GM23338 (cell line): Measurements from ENCODE around the gene ASB1. TPM values are rescaled to one million over a fixed set of nuclear protein-coding genes. Genes with fewer than 3 reads are reported as not detected.

ENCODE experiments used
- ATAC-seq: fragments of 200-7000 bp; cut with Tn5 transposase; 3 replicates; pipeline ENCODE4 v1.9.1; 2020
- DNase-seq: peaks from one replicate; pipeline ENCODE4 v3.0.0-alpha.2; 2015; ENCODE audit warnings: low spot score
- H2AFZ ChIP-seq: fragments of 200-600 bp; sonication (generic); 2 replicates; pipeline ENCODE4 v1.8.0; 2016; ENCODE audit warnings: antibody characterized with exemption, mild to moderate bottlenecking, moderate library complexity
- H3F3A ChIP-seq: fragments of 200-600 bp; sonication (generic); replicated peaks from 2 replicates; pipeline ENCODE4 v1.8.0; 2017; ENCODE audit warnings: antibody characterized with exemption, mixed run types, low read depth
- H3K27ac ChIP-seq: fragments of 200-600 bp; sonication (generic); 2 replicates; pipeline ENCODE4 v1.6.1; 2016; ENCODE audit warnings: low read depth
- H3K27me3 ChIP-seq: fragments of 200-600 bp; sonication (generic); 2 replicates; pipeline ENCODE4 v1.8.0; 2016; ENCODE audit warnings: mild to moderate bottlenecking, mixed run types, moderate library complexity; ENCODE audit not compliant: insufficient read depth
- H3K36me3 ChIP-seq: fragments of 200-600 bp; sonication (generic); 2 replicates; pipeline ENCODE4 v1.8.0; 2016; ENCODE audit warnings: mild to moderate bottlenecking; ENCODE audit not compliant: insufficient read depth
- H3K4me1 ChIP-seq: fragments of 200-600 bp; sonication (generic); 2 replicates; pipeline ENCODE4 v1.8.0; 2016; ENCODE audit warnings: mild to moderate bottlenecking, moderate library complexity; ENCODE audit not compliant: insufficient read depth
- H3K4me2 ChIP-seq: fragments of 200-600 bp; sonication (generic); 2 replicates; pipeline ENCODE4 v1.7.1; 2017; ENCODE audit warnings: mixed run types
- H3K4me3 ChIP-seq: fragments of 200-600 bp; sonication (generic); 2 replicates; pipeline ENCODE4 v1.6.1; 2016; ENCODE audit warnings: mixed run types
- H3K79me2 ChIP-seq: fragments of 200-600 bp; sonication (generic); replicated peaks from 2 replicates; pipeline ENCODE4 v1.8.0; 2017; ENCODE audit warnings: mild to moderate bottlenecking; ENCODE audit not compliant: insufficient read depth
- H3K9me2 ChIP-seq: fragments of 200-600 bp; sonication (generic); 2 replicates; pipeline ENCODE4 v1.8.0; 2017; ENCODE audit not compliant: insufficient read depth
- H4K20me1 ChIP-seq: fragments of 200-600 bp; sonication (generic); replicated peaks from 2 replicates; pipeline ENCODE4 v1.8.0; 2017; ENCODE audit warnings: mild to moderate bottlenecking; ENCODE audit not compliant: insufficient read depth
- H3K27ac Mint-ChIP-seq: 2 replicates; pipeline ENCODE4 v1.8.0; 2020; ENCODE audit warnings: inconsistent platforms, mild to moderate bottlenecking, moderate library complexity, mixed read lengths
- H3K27me3 Mint-ChIP-seq: 3 replicates; pipeline ENCODE4 v1.8.0; 2022; ENCODE audit warnings: low read depth, mild to moderate bottlenecking, moderate library complexity, mixed read lengths, inconsistent platforms; ENCODE audit not compliant: insufficient read depth, poor library complexity
- H3K36me3 Mint-ChIP-seq: 3 replicates; pipeline ENCODE4 v1.8.0; 2021; ENCODE audit warnings: low read depth, mild to moderate bottlenecking, inconsistent platforms, moderate library complexity, mixed read lengths
- H3K4me1 Mint-ChIP-seq: 3 replicates; pipeline ENCODE4 v1.8.0; 2020; ENCODE audit warnings: mild to moderate bottlenecking, inconsistent platforms, mixed read lengths
- H3K4me3 Mint-ChIP-seq: 3 replicates; pipeline ENCODE4 v1.8.0; 2021; ENCODE audit warnings: moderate library complexity, mild to moderate bottlenecking, inconsistent platforms, mixed read lengths
- H3K9me3 Mint-ChIP-seq: 3 replicates; pipeline ENCODE4 v1.8.0; 2020; ENCODE audit warnings: moderate library complexity, mild to moderate bottlenecking, inconsistent platforms, mixed read lengths
- CREB1 ChIP-seq: fragments of 250-450 bp; sonication (Bioruptor Pico); IDR thresholded peaks from 2 replicates; pipeline ENCODE4 v1.5.0; 2020; ENCODE audit warnings: low read depth, mild to moderate bottlenecking, moderate library complexity
- EZH2phosphoT487 ChIP-seq: fragments of 200-600 bp; sonication (generic); IDR thresholded peaks from one replicate; pipeline ENCODE4 v1.8.1; 2018; ENCODE audit warnings: antibody characterized with exemption; ENCODE audit not compliant: unreplicated experiment
- JUNB ChIP-seq: IDR thresholded peaks from one replicate; pipeline ENCODE4 v1.6.1; 2016; ENCODE audit warnings: antibody characterized with exemption; ENCODE audit not compliant: unreplicated experiment
- NANOG ChIP-seq: IDR thresholded peaks from 2 replicates; pipeline ENCODE4 v1.6.1; 2016; ENCODE audit warnings: antibody characterized with exemption, borderline replicate concordance
- POLR2AphosphoS5 ChIP-seq: IDR thresholded peaks from 2 replicates; pipeline ENCODE4 v1.6.1; 2016; ENCODE audit warnings: antibody characterized with exemption, low read depth
- ZNF114 ChIP-seq: fragments of 250-450 bp; sonication (Bioruptor Pico); IDR thresholded peaks from 2 replicates; pipeline ENCODE4 v1.5.0; 2020; ENCODE audit warnings: mild to moderate bottlenecking, moderate library complexity
- polyA plus RNA-seq: library from polyadenylated mRNA; unstranded; fragments of >200 nt; fragmentation: Nextera tagmentation; extraction: Ambion mirVana; gene quantifications from 2 replicates; pipeline ENCODE4 v1.2.1, GENCODE V29; 2016
- total RNA-seq: library from RNA; depleted of rRNA; stranded (reverse); fragments of >200 nt; shearing (Covaris generic); gene quantifications from 2 replicates; pipeline ENCODE4 v1.2.3, GENCODE V29; 2014
- TF ChIP-seq, protein P1 (sequence below), 2 experiments: fragments of 200-600 bp in 1 of 2; sonication (generic) in 1 of 2; conservative IDR thresholded peaks; 2 replicates each; pipeline versions ENCODE4 v1.5.1 to v1.6.1; 2016 to 2017; ENCODE audit warnings: antibody characterized with exemption in 2 of 2, low read depth in 2 of 2, mild to moderate bottlenecking in 2 of 2, moderate library complexity in 1 of 2
- TF ChIP-seq, protein P2 (sequence below): IDR thresholded peaks from 2 replicates; pipeline ENCODE4 v1.6.1; 2016; ENCODE audit warnings: antibody characterized with exemption
- TF ChIP-seq, protein P3 (sequence below): fragments of 250-450 bp; sonication (Bioruptor Pico); IDR thresholded peaks from 2 replicates; pipeline ENCODE4 v1.5.0; 2020; ENCODE audit warnings: mild to moderate bottlenecking, moderate library complexity

ASB1 gene
- total and polyA plus RNA-seq, 2 experiments from 2014 or later = 21.5 to 23.9 TPM

DNA sequence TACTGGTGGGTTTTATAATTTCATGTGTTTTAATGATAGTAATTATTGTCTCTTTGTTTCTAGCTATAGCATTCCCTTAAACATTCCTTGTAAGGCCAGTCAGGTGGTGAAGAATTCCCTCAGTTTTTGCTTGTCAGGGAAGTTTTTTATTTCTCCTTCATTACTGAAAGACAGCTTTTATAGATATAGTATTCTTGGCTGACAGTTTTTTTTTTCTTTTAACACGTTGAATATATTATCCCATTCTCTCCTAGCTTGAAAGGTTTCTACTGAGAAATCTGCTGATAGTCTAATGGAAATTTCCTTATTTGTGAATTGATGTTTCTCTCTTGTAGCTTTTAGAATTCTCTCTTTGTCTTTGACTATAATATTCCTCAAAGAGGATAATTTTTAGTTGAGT, 46.8 kb downstream of the ASB1 start:
- peaks cover 13% of the 10 kb centered on the region for H3K36me3 Mint-ChIP-seq
- TF ChIP-seq ZNF114 (CRISPR knock-in tag) (no peak), JUNB (no peak), POLR2AphosphoS5 (no peak), EZH2phosphoT487 (no peak), CREB1 (CRISPR knock-in tag) (no peak)
- TF ChIP-seq, protein P1, sequence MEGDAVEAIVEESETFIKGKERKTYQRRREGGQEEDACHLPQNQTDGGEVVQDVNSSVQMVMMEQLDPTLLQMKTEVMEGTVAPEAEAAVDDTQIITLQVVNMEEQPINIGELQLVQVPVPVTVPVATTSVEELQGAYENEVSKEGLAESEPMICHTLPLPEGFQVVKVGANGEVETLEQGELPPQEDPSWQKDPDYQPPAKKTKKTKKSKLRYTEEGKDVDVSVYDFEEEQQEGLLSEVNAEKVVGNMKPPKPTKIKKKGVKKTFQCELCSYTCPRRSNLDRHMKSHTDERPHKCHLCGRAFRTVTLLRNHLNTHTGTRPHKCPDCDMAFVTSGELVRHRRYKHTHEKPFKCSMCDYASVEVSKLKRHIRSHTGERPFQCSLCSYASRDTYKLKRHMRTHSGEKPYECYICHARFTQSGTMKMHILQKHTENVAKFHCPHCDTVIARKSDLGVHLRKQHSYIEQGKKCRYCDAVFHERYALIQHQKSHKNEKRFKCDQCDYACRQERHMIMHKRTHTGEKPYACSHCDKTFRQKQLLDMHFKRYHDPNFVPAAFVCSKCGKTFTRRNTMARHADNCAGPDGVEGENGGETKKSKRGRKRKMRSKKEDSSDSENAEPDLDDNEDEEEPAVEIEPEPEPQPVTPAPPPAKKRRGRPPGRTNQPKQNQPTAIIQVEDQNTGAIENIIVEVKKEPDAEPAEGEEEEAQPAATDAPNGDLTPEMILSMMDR (conservative IDR thresholded peaks at IDR 0.05; ENCODE audit: low read depth in 2 of 2) = no peak
- TF ChIP-seq, protein P2, sequence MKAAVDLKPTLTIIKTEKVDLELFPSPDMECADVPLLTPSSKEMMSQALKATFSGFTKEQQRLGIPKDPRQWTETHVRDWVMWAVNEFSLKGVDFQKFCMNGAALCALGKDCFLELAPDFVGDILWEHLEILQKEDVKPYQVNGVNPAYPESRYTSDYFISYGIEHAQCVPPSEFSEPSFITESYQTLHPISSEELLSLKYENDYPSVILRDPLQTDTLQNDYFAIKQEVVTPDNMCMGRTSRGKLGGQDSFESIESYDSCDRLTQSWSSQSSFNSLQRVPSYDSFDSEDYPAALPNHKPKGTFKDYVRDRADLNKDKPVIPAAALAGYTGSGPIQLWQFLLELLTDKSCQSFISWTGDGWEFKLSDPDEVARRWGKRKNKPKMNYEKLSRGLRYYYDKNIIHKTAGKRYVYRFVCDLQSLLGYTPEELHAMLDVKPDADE = no peak
- H3K27me3 Mint-ChIP-seq = no peaks in the 10 kb centered on the region
- H3K4me3 ChIP-seq = no peak overlapping the region
- H3K4me3 Mint-ChIP-seq = no peak overlapping the region
- H4K20me1 ChIP-seq = no peaks in the 10 kb centered on the region
- H2AFZ ChIP-seq = no peak overlapping the region
- ATAC-seq (no peak), DNase-seq (no peak)
- no peak overlapping the region for H3K27ac ChIP-seq
- H3K9me2 ChIP-seq = no peaks in the 10 kb centered on the region
- no peak overlapping the region for H3K27ac Mint-ChIP-seq
- no peak overlapping the region for H3K4me2 ChIP-seq
- no peaks in the 10 kb centered on the region for H3K27me3 ChIP-seq
- H3K4me1 Mint-ChIP-seq = peaks cover 10% of the 10 kb centered on the region
- H3K79me2 ChIP-seq = no peaks in the 10 kb centered on the region
- H3K4me1 ChIP-seq = peaks cover 6% of the 10 kb centered on the region
- no peaks in the 10 kb centered on the region for H3F3A ChIP-seq
- peaks cover 3% of the 10 kb centered on the region; the same call in 1 of the 2 replicates for H3K36me3 ChIP-seq
- peaks cover 37% of the 10 kb centered on the region for H3K9me3 Mint-ChIP-seq

DNA sequence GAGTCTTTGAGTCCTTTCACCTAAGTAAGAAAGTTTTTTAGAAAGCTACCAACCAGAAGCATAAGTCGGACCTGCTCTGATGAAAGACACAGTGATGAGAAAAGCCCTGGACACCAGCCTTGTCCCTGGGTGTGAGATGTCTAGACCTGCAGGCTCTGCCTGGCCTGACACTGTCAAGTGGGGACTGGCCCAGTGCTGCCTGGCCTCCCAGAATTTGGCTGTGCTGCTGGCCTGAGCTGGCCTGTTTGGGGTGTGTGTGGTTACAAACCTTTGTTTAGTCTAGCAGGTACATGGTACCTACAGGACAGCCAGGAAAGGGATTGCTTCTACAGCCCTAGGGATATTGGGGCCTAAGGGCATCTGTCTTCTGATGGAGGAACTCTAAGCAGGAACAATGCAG, 48.3 kb downstream of the ASB1 start:
- H3K4me3 ChIP-seq = no peak overlapping the region
- TF ChIP-seq, protein P3, sequence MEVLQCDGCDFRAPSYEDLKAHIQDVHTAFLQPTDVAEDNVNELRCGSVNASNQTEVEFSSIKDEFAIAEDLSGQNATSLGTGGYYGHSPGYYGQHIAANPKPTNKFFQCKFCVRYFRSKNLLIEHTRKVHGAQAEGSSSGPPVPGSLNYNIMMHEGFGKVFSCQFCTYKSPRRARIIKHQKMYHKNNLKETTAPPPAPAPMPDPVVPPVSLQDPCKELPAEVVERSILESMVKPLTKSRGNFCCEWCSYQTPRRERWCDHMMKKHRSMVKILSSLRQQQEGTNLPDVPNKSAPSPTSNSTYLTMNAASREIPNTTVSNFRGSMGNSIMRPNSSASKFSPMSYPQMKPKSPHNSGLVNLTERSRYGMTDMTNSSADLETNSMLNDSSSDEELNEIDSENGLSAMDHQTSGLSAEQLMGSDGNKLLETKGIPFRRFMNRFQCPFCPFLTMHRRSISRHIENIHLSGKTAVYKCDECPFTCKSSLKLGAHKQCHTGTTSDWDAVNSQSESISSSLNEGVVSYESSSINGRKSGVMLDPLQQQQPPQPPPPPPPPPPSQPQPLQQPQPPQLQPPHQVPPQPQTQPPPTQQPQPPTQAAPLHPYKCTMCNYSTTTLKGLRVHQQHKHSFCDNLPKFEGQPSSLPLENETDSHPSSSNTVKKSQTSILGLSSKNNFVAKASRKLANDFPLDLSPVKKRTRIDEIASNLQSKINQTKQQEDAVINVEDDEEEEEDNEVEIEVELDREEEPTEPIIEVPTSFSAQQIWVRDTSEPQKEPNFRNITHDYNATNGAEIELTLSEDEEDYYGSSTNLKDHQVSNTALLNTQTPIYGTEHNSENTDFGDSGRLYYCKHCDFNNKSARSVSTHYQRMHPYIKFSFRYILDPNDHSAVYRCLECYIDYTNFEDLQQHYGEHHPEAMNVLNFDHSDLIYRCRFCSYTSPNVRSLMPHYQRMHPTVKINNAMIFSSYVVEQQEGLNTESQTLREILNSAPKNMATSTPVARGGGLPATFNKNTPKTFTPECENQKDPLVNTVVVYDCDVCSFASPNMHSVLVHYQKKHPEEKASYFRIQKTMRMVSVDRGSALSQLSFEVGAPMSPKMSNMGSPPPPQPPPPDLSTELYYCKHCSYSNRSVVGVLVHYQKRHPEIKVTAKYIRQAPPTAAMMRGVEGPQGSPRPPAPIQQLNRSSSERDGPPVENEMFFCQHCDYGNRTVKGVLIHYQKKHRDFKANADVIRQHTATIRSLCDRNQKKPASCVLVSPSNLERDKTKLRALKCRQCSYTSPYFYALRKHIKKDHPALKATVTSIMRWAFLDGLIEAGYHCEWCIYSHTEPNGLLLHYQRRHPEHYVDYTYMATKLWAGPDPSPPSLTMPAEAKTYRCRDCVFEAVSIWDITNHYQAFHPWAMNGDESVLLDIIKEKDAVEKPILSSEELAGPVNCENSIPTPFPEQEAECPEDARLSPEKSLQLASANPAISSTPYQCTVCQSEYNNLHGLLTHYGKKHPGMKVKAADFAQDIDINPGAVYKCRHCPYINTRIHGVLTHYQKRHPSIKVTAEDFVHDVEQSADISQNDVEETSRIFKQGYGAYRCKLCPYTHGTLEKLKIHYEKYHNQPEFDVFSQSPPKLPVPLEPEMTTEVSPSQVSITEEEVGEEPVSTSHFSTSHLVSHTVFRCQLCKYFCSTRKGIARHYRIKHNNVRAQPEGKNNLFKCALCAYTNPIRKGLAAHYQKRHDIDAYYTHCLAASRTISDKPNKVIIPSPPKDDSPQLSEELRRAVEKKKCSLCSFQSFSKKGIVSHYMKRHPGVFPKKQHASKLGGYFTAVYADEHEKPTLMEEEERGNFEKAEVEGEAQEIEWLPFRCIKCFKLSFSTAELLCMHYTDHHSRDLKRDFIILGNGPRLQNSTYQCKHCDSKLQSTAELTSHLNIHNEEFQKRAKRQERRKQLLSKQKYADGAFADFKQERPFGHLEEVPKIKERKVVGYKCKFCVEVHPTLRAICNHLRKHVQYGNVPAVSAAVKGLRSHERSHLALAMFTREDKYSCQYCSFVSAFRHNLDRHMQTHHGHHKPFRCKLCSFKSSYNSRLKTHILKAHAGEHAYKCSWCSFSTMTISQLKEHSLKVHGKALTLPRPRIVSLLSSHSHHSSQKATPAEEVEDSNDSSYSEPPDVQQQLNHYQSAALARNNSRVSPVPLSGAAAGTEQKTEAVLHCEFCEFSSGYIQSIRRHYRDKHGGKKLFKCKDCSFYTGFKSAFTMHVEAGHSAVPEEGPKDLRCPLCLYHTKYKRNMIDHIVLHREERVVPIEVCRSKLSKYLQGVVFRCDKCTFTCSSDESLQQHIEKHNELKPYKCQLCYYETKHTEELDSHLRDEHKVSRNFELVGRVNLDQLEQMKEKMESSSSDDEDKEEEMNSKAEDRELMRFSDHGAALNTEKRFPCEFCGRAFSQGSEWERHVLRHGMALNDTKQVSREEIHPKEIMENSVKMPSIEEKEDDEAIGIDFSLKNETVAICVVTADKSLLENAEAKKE (CRISPR knock-in tag) = no peak
- TF ChIP-seq, protein P2 = no peak
- no peak for TF ChIP-seq NANOG
- TF ChIP-seq POLR2AphosphoS5 = no peak
- no peak for TF ChIP-seq EZH2phosphoT487

More for the DNA sequence above, 48.3 kb downstream of the ASB1 start:
- Histone ChIP-seq H2AFZ (no peak overlapping the region), H3K9me2 (no peaks in the 10 kb centered on the region), H4K20me1 (no peaks in the 10 kb centered on the region), H3K27me3 (no peaks in the 10 kb centered on the region), H3K4me2 (no peak overlapping the region), H3F3A (no peaks in the 10 kb centered on the region), H3K36me3 (no peaks in the 10 kb centered on the region; the same call in 1 of the 2 replicates), H3K4me1 (peaks cover 6% of the 10 kb centered on the region), H3K27ac (no peak overlapping the region), H3K79me2 (no peaks in the 10 kb centered on the region)
- H3K27ac Mint-ChIP-seq = no peak overlapping the region
- H3K4me3 Mint-ChIP-seq = no peak overlapping the region
- no peaks in the 10 kb centered on the region for H3K27me3 Mint-ChIP-seq
- H3K4me1 Mint-ChIP-seq = peaks cover 10% of the 10 kb centered on the region
- DNase-seq = no peak
- no peak for ATAC-seq
- H3K36me3 Mint-ChIP-seq = peaks cover 5% of the 10 kb centered on the region
- H3K9me3 Mint-ChIP-seq = peaks cover 37% of the 10 kb centered on the region
